ENCODE measurements around the gene ZNF512B. TPM values are rescaled to one million over a fixed set of nuclear protein-coding genes. Genes with fewer than 3 reads are reported as not detected.
"Not testable (repeated sequence)": the region's sequence is repeated elsewhere in the genome, so short reads cannot be mapped to it uniquely, and the experiment has no call there.

ZNF512B gene
- total RNA-seq, 2 donors from 2014 or later, result 9.4 to 11.2 TPM

- DNase-seq (ENCODE audit: low spot score), result no peak
- intact Hi-C loops (cut with DNase I), result no loop called here
These were observed 27.3 kb downstream of the ZNF512B start for GRCh38 chr20:63942250-63942951.

GRCh38 chr20:63941282-63942081 is 28.2 kb downstream of the ZNF512B start:
- intact Hi-C loops (cut with DNase I), result no loop called here

GRCh38 chr20:63940472-63941266 is 29.1 kb downstream of the ZNF512B start:
- DNase-seq (ENCODE audit: low spot score), result peak; percentile 77
- intact Hi-C loops (cut with DNase I), result no loop called here

More at GRCh38 chr20:63941282-63942081, 28.2 kb downstream of the ZNF512B start:
- DNase-seq (ENCODE audit: low spot score), result peak; percentile 94

- intact Hi-C loops (cut with DNase I), result no loop called here
- no peak for DNase-seq (ENCODE audit: low spot score)
These were observed 29.7 kb downstream of the ZNF512B start for GRCh38 chr20:63940071-63940471.

DNA sequence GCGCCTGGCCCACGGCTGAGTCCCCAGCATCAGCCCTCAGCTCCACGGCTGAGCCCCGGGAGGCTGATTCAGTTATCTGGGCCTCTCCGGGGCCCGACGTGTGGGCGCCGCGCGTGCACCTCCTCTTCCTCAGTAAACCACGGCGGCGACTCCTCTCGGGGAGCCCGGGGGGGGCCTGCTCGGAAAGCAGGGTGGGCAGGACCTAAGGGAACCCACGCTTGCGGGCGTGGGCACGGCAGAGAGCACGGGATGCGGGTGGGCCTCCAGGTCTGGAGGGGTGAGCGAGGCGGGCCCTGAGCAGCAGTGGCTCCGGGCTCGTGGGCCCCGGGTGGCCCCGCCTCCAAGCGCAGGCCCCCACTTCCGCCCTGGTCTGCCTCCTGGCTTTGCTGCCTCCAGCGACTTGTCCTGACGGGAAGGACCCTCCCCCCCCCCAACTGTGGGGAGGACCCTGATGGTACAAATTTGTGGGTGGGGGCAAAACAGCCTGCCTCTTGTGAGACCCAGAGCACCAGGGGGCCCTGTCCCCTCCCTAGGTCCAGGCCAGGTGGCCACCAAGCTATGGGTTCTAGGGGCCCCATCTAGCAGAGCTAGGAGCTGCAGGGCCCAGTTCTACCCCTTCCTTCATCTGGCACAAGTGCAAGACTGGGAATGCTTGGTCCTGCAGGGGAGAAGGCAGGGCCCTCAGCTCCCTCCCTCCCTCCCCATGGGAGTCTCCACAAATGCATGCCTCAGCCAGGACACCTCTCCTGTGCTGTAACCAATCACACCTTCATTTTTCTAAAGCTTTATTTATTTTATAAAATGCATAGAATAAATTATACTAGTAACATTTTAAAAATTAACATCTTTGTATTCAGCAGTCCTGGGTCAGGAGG is 30.4 kb downstream of the ZNF512B start:
- DNase-seq (ENCODE audit: low spot score), result peak; percentile 81
- intact Hi-C loops (cut with DNase I), result no loop called here

DNA sequence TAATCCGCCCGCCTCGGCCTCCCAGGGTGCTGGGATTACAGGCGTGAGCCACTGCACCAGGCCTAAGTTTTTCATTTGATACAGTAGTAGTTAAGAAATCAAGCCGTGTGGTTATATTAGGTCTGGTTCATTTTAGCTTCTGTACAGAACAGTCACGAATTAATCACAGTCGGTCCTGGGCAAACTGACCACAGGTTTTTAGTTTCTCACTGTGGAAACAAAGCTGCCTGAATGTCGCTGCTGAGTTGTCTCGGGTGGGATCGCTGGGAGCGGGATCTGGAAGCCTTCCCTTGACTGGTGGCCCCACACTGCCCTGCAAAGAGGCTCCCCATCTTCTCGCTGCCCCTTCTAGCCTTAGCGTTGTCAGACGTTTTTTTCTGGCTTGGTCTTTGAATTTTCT is 32.1 kb downstream of the ZNF512B start:
- intact Hi-C loops (cut with DNase I), result no loop called here
- no peak for DNase-seq (ENCODE audit: low spot score)

GRCh38 chr20:63935447-63935846 is 34.3 kb downstream of the ZNF512B start:
- intact Hi-C loops (cut with DNase I), result no loop called here
- no peak for DNase-seq (ENCODE audit: low spot score)

- DNase-seq (ENCODE audit: low spot score), result no peak
- intact Hi-C loops (cut with DNase I), result no loop called here
These were observed 35.3 kb downstream of the ZNF512B start for GRCh38 chr20:63934271-63935068.

DNA sequence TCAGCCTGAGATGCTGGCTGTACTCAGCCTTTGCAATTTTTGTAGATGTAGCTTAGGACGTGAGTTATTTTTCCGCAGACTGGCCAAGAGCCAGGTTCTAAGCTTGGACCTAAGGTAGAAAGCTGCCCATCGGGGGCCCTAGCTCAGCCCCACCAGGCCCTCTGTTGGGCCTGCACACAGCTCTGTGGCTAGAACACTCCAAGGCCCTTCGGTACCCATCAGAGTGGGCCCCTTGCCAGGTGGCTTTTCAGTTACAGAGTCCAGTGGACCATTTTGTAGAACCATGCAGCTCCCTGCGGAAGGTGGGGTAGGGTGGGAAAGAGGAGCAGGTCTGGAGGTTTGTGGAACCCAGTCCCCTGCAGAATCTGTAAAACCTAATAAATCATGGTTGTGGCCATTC is 36.1 kb downstream of the ZNF512B start:
- intact Hi-C loops (cut with DNase I), result no loop called here

DNA sequence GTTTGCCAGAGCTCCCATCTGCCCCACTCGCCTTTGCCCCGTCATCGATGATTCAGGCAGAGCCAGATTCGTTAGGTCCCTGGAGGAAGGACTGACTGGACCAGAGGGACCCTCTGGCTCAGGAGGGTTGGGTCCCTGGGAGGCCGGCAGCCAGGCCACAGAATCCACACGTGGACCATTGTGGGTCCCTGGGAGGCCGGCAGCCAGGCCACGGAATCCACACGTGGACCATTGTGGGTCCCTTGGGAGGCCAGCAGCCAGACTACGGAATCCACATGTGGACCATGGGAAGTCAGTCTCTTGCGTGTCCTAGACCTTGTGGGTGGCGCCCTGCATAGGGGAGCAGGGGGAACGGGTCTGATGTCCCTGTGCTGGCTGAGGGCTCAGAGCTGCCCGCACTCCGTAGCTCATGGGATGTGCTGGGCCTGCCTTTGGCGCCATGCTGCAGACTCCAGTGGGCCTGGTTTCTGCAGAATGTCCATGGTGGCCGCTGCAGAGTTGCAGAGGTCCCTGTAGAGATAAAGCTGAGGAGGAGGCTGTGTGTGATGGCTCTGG is 37.0 kb downstream of the ZNF512B start:
- intact Hi-C loops (cut with DNase I), result no loop called here
- DNase-seq (ENCODE audit: low spot score), result no peak

More for the DNA sequence above, 36.1 kb downstream of the ZNF512B start:
- DNase-seq (ENCODE audit: low spot score), result no peak

DNA sequence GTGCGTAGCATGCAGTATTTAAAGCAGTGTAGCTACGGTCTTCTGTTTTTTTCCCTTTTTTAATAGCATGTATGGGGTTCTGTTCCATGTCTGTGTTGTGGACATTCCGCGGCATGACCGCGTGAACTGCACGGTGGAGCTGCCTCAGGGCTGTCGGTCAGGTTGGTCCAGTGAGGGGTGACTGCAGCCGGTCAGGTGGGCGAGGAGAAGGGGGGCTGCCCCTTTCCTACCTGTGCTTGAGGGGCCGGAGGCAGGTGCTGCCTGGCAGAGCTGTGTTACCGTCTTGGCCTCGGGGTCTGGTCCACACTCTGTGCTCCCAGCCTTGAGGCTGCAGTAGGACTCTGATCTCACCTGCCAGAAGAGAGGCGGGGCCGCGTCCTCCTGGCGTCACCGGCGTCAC is 38.0 kb downstream of the ZNF512B start:
- intact Hi-C loops (cut with DNase I), result no loop called here
- no peak for DNase-seq (ENCODE audit: low spot score)

GRCh38 chr20:63930971-63931553 is 38.7 kb downstream of the ZNF512B start:
- intact Hi-C loops (cut with DNase I), result no loop called here
- no peak for DNase-seq (ENCODE audit: low spot score)

DNA sequence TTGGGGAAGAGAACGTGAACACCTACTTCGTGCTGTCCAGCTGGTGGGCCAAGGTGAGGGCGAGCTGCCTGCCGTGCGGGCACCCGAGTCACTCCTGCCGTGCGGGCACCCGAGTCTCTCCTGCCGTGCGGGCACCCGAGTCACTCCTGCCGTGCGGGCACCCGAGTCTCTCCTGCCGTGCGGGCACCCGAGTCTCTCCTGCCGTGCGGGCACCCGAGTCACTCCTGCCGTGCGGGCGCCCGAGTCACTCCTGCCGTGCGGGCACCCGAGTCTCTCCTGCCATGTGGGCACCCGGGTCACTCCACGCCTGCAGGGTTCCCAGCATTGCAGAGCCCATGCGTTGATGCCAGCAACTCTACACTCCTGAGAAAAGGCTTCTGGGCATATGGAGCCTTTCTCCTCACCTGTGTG is 40.3 kb downstream of the ZNF512B start:
- DNase-seq (ENCODE audit: low spot score); intact Hi-C loops (cut with DNase I): not testable (repeated sequence)

GRCh38 chr20:63929071-63929470 is 40.7 kb downstream of the ZNF512B start:
- no peak for DNase-seq (ENCODE audit: low spot score)
- intact Hi-C loops (cut with DNase I), result no loop called here

DNA sequence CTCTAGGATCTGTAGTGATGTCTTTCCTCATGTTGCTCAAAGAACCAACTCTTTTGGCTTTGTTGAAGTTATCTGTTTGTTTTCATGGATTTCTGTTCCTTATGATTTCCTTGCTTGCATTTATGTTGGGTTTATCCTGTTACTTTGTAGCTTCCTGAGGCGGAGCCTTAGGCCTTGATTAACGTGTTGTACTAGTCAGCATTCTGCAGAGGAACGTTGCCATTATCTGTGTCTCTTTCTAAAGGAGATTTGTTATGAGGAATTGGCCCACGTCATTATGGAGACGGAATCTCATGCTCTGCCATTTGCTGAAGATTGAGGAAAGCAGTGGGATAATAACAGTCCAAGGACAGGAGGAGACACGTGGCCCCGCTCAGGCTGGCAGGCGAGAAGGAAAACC is 43.4 kb downstream of the ZNF512B start:
- no peak for DNase-seq (ENCODE audit: low spot score)
- intact Hi-C loops (cut with DNase I), result no loop called here

GRCh38 chr20:63924241-63924640 is 45.5 kb downstream of the ZNF512B start:
- no peak for DNase-seq (ENCODE audit: low spot score)
- intact Hi-C loops (cut with DNase I), result no loop called here

DNA sequence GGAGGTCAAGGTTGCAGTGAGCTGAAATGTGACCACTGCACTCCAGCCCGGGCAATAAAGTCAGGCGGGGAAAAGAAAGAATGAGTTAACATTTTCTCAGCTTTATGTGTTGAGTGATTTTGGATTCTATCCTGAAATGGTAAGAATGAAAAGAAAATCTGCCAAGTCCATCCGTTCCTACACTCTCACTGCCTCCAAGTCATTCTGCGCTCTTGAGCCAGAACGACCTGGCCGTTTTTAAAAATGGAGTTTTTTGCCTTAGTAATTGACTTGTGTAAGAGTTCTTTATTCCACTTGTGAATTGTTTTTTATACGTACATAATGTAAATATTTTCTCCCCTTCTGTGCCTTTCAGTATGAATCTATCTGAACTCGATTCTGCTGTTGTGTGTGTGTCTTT is 46.1 kb downstream of the ZNF512B start:
- DNase-seq (ENCODE audit: low spot score), result no peak
- intact Hi-C loops (cut with DNase I), result no loop called here

- intact Hi-C loops (cut with DNase I), result no loop called here
- no peak for DNase-seq (ENCODE audit: low spot score)
These were observed 49.5 kb downstream of the ZNF512B start for GRCh38 chr20:63920226-63920625.

Data from posterior vena cava (tissue), 2 donors.